HG02571 (cell line): ENCODE results near the gene GTF3C1.

Experiments used
- ATAC-seq: cut with Tn5 transposase; IDR thresholded peaks from one replicate; pipeline ENCODE4 v1.9.1; 2021; ENCODE audit warnings: mild to moderate bottlenecking, moderate library complexity; ENCODE audit not compliant: unreplicated experiment

Gene GTF3C1

GRCh38 chr16:27564224-27564623, 14.5 kb upstream of the GTF3C1 start:
- ATAC-seq: no peak

GRCh38 chr16:27561216-27561615, 11.5 kb upstream of the GTF3C1 start:
- no peak for ATAC-seq

GRCh38 chr16:27558932-27559331, 9.2 kb upstream of the GTF3C1 start:
- ATAC-seq: no peak

GRCh38 chr16:27558434-27558833, 8.7 kb upstream of the GTF3C1 start:
- ATAC-seq: no peak

- ATAC-seq: no peak
Measured at GRCh38 chr16:27556471-27556870, 6.8 kb upstream of the GTF3C1 start.

- no peak for ATAC-seq
Measured at GRCh38 chr16:27551036-27551435, 1.3 kb upstream of the GTF3C1 start.

GRCh38 chr16:27550582-27550920, 838 bp upstream of the GTF3C1 start:
- ATAC-seq: no peak

GRCh38 chr16:27549464-27549745, 308 bp downstream of the GTF3C1 start:
- peak; percentile 26 for ATAC-seq

GRCh38 chr16:27547851-27548250, 1.9 kb downstream of the GTF3C1 start:
- ATAC-seq: no peak

GRCh38 chr16:27547134-27547533, 2.6 kb downstream of the GTF3C1 start:
- no peak for ATAC-seq

- no peak for ATAC-seq
Measured at GRCh38 chr16:27544671-27545070, 5.0 kb downstream of the GTF3C1 start.

- no peak for ATAC-seq
Measured at GRCh38 chr16:27543801-27544200, 5.9 kb downstream of the GTF3C1 start.

GRCh38 chr16:27539636-27540035, 10.1 kb downstream of the GTF3C1 start:
- ATAC-seq: no peak

GRCh38 chr16:27539120-27539519, 10.6 kb downstream of the GTF3C1 start:
- ATAC-seq: no peak

- no peak for ATAC-seq
Measured at GRCh38 chr16:27538528-27538927, 11.2 kb downstream of the GTF3C1 start.

- ATAC-seq: no peak
Measured at GRCh38 chr16:27534256-27534655, 15.5 kb downstream of the GTF3C1 start.

GRCh38 chr16:27531826-27532800, 17.6 kb downstream of the GTF3C1 start:
- ATAC-seq: no peak

GRCh38 chr16:27531186-27531585, 18.5 kb downstream of the GTF3C1 start:
- no peak for ATAC-seq

GRCh38 chr16:27529962-27530361, 19.8 kb downstream of the GTF3C1 start:
- ATAC-seq: no peak

GRCh38 chr16:27528294-27528693, 21.4 kb downstream of the GTF3C1 start:
- no peak for ATAC-seq

GRCh38 chr16:27526180-27526579, 23.5 kb downstream of the GTF3C1 start:
- no peak for ATAC-seq

GRCh38 chr16:27522173-27522707, 27.5 kb downstream of the GTF3C1 start:
- no peak for ATAC-seq
